Liver (tissue), 9 donors: ENCODE results near the gene GPS2. TPM values are rescaled to one million over a fixed set of nuclear protein-coding genes. Genes with fewer than 3 reads are reported as not detected.

Source experiments
- DNase-seq: peaks from one replicate; pipeline ENCODE4 v3.0.0-alpha.2; 2017; ENCODE audit warnings: low spot score
- H3K27ac ChIP-seq, 2 donors: one replicate each; pipeline ENCODE4 v1.7.0; 2013; ENCODE audit warnings: inconsistent platforms in 2 of 2, low read length in 2 of 2, control low read depth in 1 of 2, low read depth in 1 of 2, mild to moderate bottlenecking in 1 of 2
- H3K27me3 ChIP-seq, 4 donors: one replicate each; pipeline versions ENCODE4 v1.6.1 to v1.7.0; 2013; ENCODE audit warnings: low read length in 3 of 4, inconsistent platforms in 1 of 4, mild to moderate bottlenecking in 1 of 4, moderate library complexity in 1 of 4; ENCODE audit not compliant: control insufficient read depth in 4 of 4, insufficient read depth in 4 of 4
- H3K36me3 ChIP-seq, 4 donors: one replicate each; pipeline versions ENCODE4 v1.6.1 to v1.7.0; 2013; ENCODE audit warnings: low read length in 3 of 4, mild to moderate bottlenecking in 3 of 4, low read depth in 1 of 4, moderate library complexity in 1 of 4; ENCODE audit not compliant: control insufficient read depth in 4 of 4, insufficient read depth in 3 of 4
- H3K4me1 ChIP-seq, 4 donors: one replicate each; pipeline versions ENCODE4 v1.6.1 to v1.7.0; 2013; ENCODE audit warnings: low read length in 3 of 4, mild to moderate bottlenecking in 3 of 4, moderate library complexity in 1 of 4; ENCODE audit not compliant: control insufficient read depth in 4 of 4, insufficient read depth in 4 of 4
- H3K4me3 ChIP-seq, 3 donors: one replicate each; pipeline versions ENCODE4 v1.6.1 to v1.7.0; 2013; ENCODE audit warnings: low read length in 3 of 3, control low read depth in 1 of 3, low read depth in 1 of 3, mild to moderate bottlenecking in 1 of 3
- H3K9ac ChIP-seq, 2 donors: one replicate each; pipeline ENCODE4 v1.7.0; 2013; ENCODE audit warnings: low read length in 2 of 2, mild to moderate bottlenecking in 2 of 2, moderate library complexity in 2 of 2, control low read depth in 1 of 2, low read depth in 1 of 2
- H3K9me3 ChIP-seq, 4 donors: one replicate each; pipeline versions ENCODE4 v1.6.1 to v1.7.0; 2013; ENCODE audit warnings: low read length in 3 of 4; ENCODE audit not compliant: control insufficient read depth in 4 of 4
- CTCF ChIP-seq: fragments of 150-350 bp; IDR thresholded peaks from 2 replicates; pipeline ENCODE4 v1.5.1; 2017; ENCODE audit warnings: improper control_type of control experiment, low read depth, low read length; ENCODE audit not compliant: missing input control
- EGR1 ChIP-seq, 2 donors: IDR thresholded peaks; 2 replicates each; pipeline ENCODE4 v1.6.1; 2016 to 2018; ENCODE audit warnings: antibody characterized with exemption in 2 of 2, low read depth in 2 of 2
- FOXA1 ChIP-seq: IDR thresholded peaks from 2 replicates; pipeline ENCODE4 v1.6.1; 2016; ENCODE audit warnings: antibody characterized with exemption
- FOXA2 ChIP-seq: IDR thresholded peaks from 2 replicates; pipeline ENCODE4 v1.6.1; 2016; ENCODE audit warnings: antibody characterized with exemption
- GABPA ChIP-seq, 2 donors: IDR thresholded peaks in 1 of 2; conservative IDR thresholded peaks in 1 of 2; 2 replicates each; pipeline ENCODE4 v1.6.1; 2016; ENCODE audit warnings: antibody characterized with exemption in 2 of 2, mild to moderate bottlenecking in 1 of 2, moderate library complexity in 1 of 2
- HNF4A ChIP-seq, 2 donors: conservative IDR thresholded peaks; 2 replicates each; pipeline ENCODE4 v1.6.1; 2016; ENCODE audit warnings: antibody characterized with exemption in 2 of 2, mild to moderate bottlenecking in 2 of 2
- JUND ChIP-seq, 2 donors: IDR thresholded peaks; 2 replicates each; pipeline ENCODE4 v1.6.1; 2016; ENCODE audit warnings: antibody characterized with exemption in 2 of 2
- NR2F2 ChIP-seq: IDR thresholded peaks from 2 replicates; pipeline ENCODE4 v1.6.1; 2016; ENCODE audit warnings: antibody characterized with exemption
- RAD21 ChIP-seq, 2 donors: IDR thresholded peaks; 2 replicates each; pipeline ENCODE4 v1.6.1; 2016; ENCODE audit warnings: antibody characterized with exemption in 2 of 2, mild to moderate bottlenecking in 2 of 2
- RXRA ChIP-seq, 2 donors: IDR thresholded peaks; 2 replicates each; pipeline ENCODE4 v1.6.1; 2017 to 2018; ENCODE audit warnings: antibody characterized with exemption in 2 of 2, mild to moderate bottlenecking in 1 of 2
- TAF1 ChIP-seq: conservative IDR thresholded peaks from 2 replicates; pipeline ENCODE4 v1.6.1; 2016; ENCODE audit warnings: antibody characterized with exemption, mild to moderate bottlenecking
- YY1 ChIP-seq: IDR thresholded peaks from 2 replicates; pipeline ENCODE4 v1.6.1; 2016; ENCODE audit warnings: antibody characterized with exemption, mild to moderate bottlenecking
- WGBS: extraction: QIAGEN DNeasy Blood & Tissue Kit; methylation state at CpG from one replicate; pipeline ENCODE4 v1.1.7; 2013; 5-methylcytosine and 5-hydroxymethylcytosine counted together
- polyA plus RNA-seq, 2 donors: library from polyadenylated mRNA; stranded (reverse) in 1 of 2; unstranded in 1 of 2; fragments of 200-250 nt in 1 of 2; fragments of >200 nt in 1 of 2; fragmentation: Nextera tagmentation in 1 of 2; extraction: Ambion mirVana in 1 of 2; gene quantifications; one replicate each; pipeline versions ENCODE4 v1.2.1 to v1.2.3, GENCODE V29; 2013 to 2015
- total RNA-seq, 2 donors: library from RNA; depleted of rRNA; stranded (reverse); fragments of >200 nt; gene quantifications; one replicate each; pipeline ENCODE4 v1.2.3, GENCODE V29; 2014
- donor health status: healthy.
- donor health status: healthy.
- donor health status: healthy.
- donor health status: healthy.
- donor health status: healthy.

The GPS2 gene
- total and polyA plus RNA-seq, 4 donors: 20.8 to 43.1 (median 22.8) TPM

- TF ChIP-seq GABPA (IDR thresholded peaks at IDR 0.05 in 1 of 2, conservative IDR thresholded peaks at IDR 0.05 in 1 of 2) (no peak), FOXA1 (no peak)
These were observed 33.5 kb upstream of the GPS2 start (continued) for GRCh38 chr17:7348478-7349242.

GRCh38 chr17:7347630-7348477 lies 32.7 kb upstream of the GPS2 start:
- no peaks in the 10 kb centered on the region for H3K27me3 ChIP-seq
- H3K4me3 ChIP-seq: no peak overlapping the region
- no peak for TF ChIP-seq FOXA1
- TF ChIP-seq RAD21 (IDR thresholded peaks at IDR 0.05): no peak
- TF ChIP-seq HNF4A (conservative IDR thresholded peaks at IDR 0.05): no peak
- no peak for TF ChIP-seq NR2F2
- TF ChIP-seq RXRA (IDR thresholded peaks at IDR 0.05): no peak
- TF ChIP-seq CTCF: no peak
- TF ChIP-seq JUND (IDR thresholded peaks at IDR 0.05): no peak
- TF ChIP-seq FOXA2: no peak
- TF ChIP-seq YY1: no peak
- H3K9ac ChIP-seq: no peak overlapping the region
- WGBS: 73% methylated on average over 19 of the region's 19 CpGs
- no peaks in the 10 kb centered on the region for H3K9me3 ChIP-seq
- no peak for DNase-seq
- H3K4me1 ChIP-seq: peaks cover 3 to 23% (median 14%) of the 10 kb centered on the region in 4 donors
- no peaks in the 10 kb centered on the region for H3K36me3 ChIP-seq
- H3K27ac ChIP-seq: no peak overlapping the region

- WGBS: 79% methylated on average over 18 of the region's 18 CpGs
- no peak overlapping the region for H3K27ac ChIP-seq
- H3K9ac ChIP-seq: no peak overlapping the region
- H3K4me1 ChIP-seq: peaks cover 1 to 16% (median 8%) of the 10 kb centered on the region in 4 donors
- no peaks in the 10 kb centered on the region for H3K9me3 ChIP-seq
- no peaks in the 10 kb centered on the region for H3K36me3 ChIP-seq
- no peaks in the 10 kb centered on the region for H3K27me3 ChIP-seq
- no peak for TF ChIP-seq GABPA (IDR thresholded peaks at IDR 0.05 in 1 of 2, conservative IDR thresholded peaks at IDR 0.05 in 1 of 2)
- no peak for TF ChIP-seq FOXA2
- no peak for TF ChIP-seq TAF1
- no peak for TF ChIP-seq EGR1 (IDR thresholded peaks at IDR 0.05; ENCODE audit: low read depth in 2 of 2)
- DNase-seq: no peak
- H3K4me3 ChIP-seq: no peak overlapping the region
These were observed 31.8 kb upstream of the GPS2 start for GRCh38 chr17:7346761-7347614.
